Lower leg skin (tissue), 4 donors: ENCODE measurements around the gene RYR2. TPM values are rescaled to one million over a fixed set of nuclear protein-coding genes. Genes with fewer than 3 reads are reported as not detected.

Experiments used
- DNase-seq, 2 donors: peaks; one replicate each; pipeline ENCODE4 v3.0.0-alpha.2; 2019; ENCODE audit warnings: low spot score in 2 of 2
- H3K4me3 ChIP-seq: fragments of 200-600 bp; sonication (generic); 2 replicates; pipeline ENCODE4 v1.5.1; 2017; ENCODE audit warnings: mild to moderate bottlenecking, low read depth; ENCODE audit not compliant: poor library complexity, severe bottlenecking
- CTCF ChIP-seq, 3 donors: fragments of 450-650 bp; IDR thresholded peaks; one replicate each; pipeline ENCODE4 v1.5.1; 2016; ENCODE audit warnings: antibody characterized with exemption in 3 of 3, mild to moderate bottlenecking in 3 of 3, moderate library complexity in 2 of 3
- POLR2A ChIP-seq, 2 donors: fragments of 450-650 bp; IDR thresholded peaks; one replicate each; pipeline ENCODE4 v1.6.1; 2016 to 2017; ENCODE audit warnings: antibody characterized with exemption in 2 of 2, mild to moderate bottlenecking in 1 of 2, moderate library complexity in 1 of 2
- WGBS, 2 donors: methylation state at CpG; one replicate each; pipeline ENCODE4 v1.1.5; 2018; 5-methylcytosine and 5-hydroxymethylcytosine counted together
- intact Hi-C: fragments of 100-400 bp; cut with DNase I; formaldehyde crosslinking; loops from one replicate; pipeline ENCODE4 v1.15.0; 2023; ENCODE audit warnings: low total_unique reads
- microRNA-seq, 2 donors: library from miRNA; unstranded; fragments of <30 nt; microRNA quantifications; one replicate each; pipeline ENCODE4, GENCODE V29; 2016; ENCODE audit warnings: borderline replicate concordance in 2 of 2, borderline number of aligned reads in 1 of 2
- total RNA-seq, 4 donors: library from RNA; depleted of rRNA; stranded (reverse); fragments of >200 nt; gene quantifications; one replicate each; pipeline ENCODE4 v1.1.0, GENCODE V29; 2016

The RYR2 gene
- total RNA-seq, 4 donors from 2014 or later, result 0.19 to 0.97 (median 0.66) TPM

GRCh38 chr1:237877631-237878030 lies 835.6 kb downstream of the RYR2 start:
- intact Hi-C loops, result no loop called here

GRCh38 chr1:237878406-237878805 lies 836.4 kb downstream of the RYR2 start:
- WGBS, 2 donors, result 91 to 95% methylated on average over 1 of the region's 1 CpG
- DNase-seq, result no peak
- TF ChIP-seq CTCF (IDR thresholded peaks at IDR 0.05) (no peak), POLR2A (IDR thresholded peaks at IDR 0.05) (no peak)
- H3K4me3 ChIP-seq, result no peak overlapping the region
- intact Hi-C loops, result no loop called here

More at GRCh38 chr1:237877631-237878030, 835.6 kb downstream of the RYR2 start:
- TF ChIP-seq POLR2A (IDR thresholded peaks at IDR 0.05) (no peak), CTCF (IDR thresholded peaks at IDR 0.05) (no peak)
- WGBS, 2 donors, result 27 to 31% methylated on average over 4 of the region's 4 CpGs
- H3K4me3 ChIP-seq, result no peak overlapping the region
- DNase-seq, result no peak

- intact Hi-C loops, result no loop called here
These were observed 837.2 kb downstream of the RYR2 start for GRCh38 chr1:237879195-237879594.

More at GRCh38 chr1:237879195-237879594, 837.2 kb downstream of the RYR2 start:
- TF ChIP-seq POLR2A (IDR thresholded peaks at IDR 0.05) (no peak), CTCF (IDR thresholded peaks at IDR 0.05) (no peak)
- no peak overlapping the region for H3K4me3 ChIP-seq
- no peak for DNase-seq

Small RNA genes lying within 50 kb of the gene (microRNA-seq; reads per million reads assigned to microRNA genes)
- gene MIR4428, result 0 reads per million in 2 donors

Other genes with a start within 250 kb of the RYR2 start
- 10 to 100 TPM; 16.3 to 34.0 (median 24.2) TPM for gene MTR, start 246.9 kb upstream of the RYR2 start, total RNA-seq
- gene MT1HL1, start 37.7 kb upstream of the RYR2 start, total RNA-seq, result not detected